Neural cell (in vitro differentiated cells): Measurements from ENCODE around the gene CNOT10. TPM values are rescaled to one million over a fixed set of nuclear protein-coding genes. Genes with fewer than 3 reads are reported as not detected.

Experiments
- H2AFZ ChIP-seq: fragments of 200-600, 300-800 bp; sonication (generic), shearing (Covaris generic); 2 replicates; pipeline ENCODE4 v1.6.0; 2014; ENCODE audit warnings: low read depth, mild to moderate bottlenecking, antibody characterized with exemption, low read length, moderate library complexity
- H3F3A ChIP-seq: fragments of 200-600 bp; shearing (Covaris generic); 2 replicates; pipeline ENCODE4 v1.6.1; 2016; ENCODE audit warnings: mild to moderate bottlenecking, moderate library complexity, mixed read lengths, antibody characterized with exemption, low read length; ENCODE audit not compliant: insufficient read depth, poor library complexity, severe bottlenecking
- H3K27ac ChIP-seq: fragments of 200-600, 300-800 bp; sonication (generic), shearing (Covaris generic); 2 replicates; pipeline ENCODE4 v1.5.1; 2014; ENCODE audit warnings: mild to moderate bottlenecking, low read length, moderate library complexity
- H3K27me3 ChIP-seq: fragments of 300-800, 200-600 bp; sonication (generic), shearing (Covaris generic); 2 replicates; pipeline ENCODE4 v1.6.0; 2014; ENCODE audit warnings: mild to moderate bottlenecking, low read depth, low read length, moderate library complexity; ENCODE audit not compliant: insufficient read depth
- H3K36me3 ChIP-seq: fragments of 300-800, 200-600 bp; sonication (generic), shearing (Covaris generic); 2 replicates; pipeline ENCODE4 v1.5.1; 2014; ENCODE audit warnings: mild to moderate bottlenecking, antibody characterized with exemption, low read length, moderate library complexity; ENCODE audit not compliant: insufficient read depth
- H3K4me2 ChIP-seq: fragments of 300-800, 200-600 bp; sonication (generic), shearing (Covaris generic); 2 replicates; pipeline ENCODE4 v1.6.0; 2014; ENCODE audit warnings: mild to moderate bottlenecking, low read length
- H3K4me3 ChIP-seq: fragments of 300-800, 200-600 bp; sonication (generic), shearing (Covaris generic); 2 replicates; pipeline ENCODE4 v1.5.1; 2014; ENCODE audit warnings: mild to moderate bottlenecking, low read length, moderate library complexity
- H3K79me2 ChIP-seq: fragments of 200-600 bp; shearing (Covaris generic); replicated peaks from 2 replicates; pipeline ENCODE4 v1.6.0; 2014; ENCODE audit warnings: mild to moderate bottlenecking, low read length, moderate library complexity; ENCODE audit not compliant: insufficient read depth
- H3K9ac ChIP-seq: fragments of 300-800, 200-600 bp; sonication (generic), shearing (Covaris generic); 2 replicates; pipeline ENCODE4 v1.6.1; 2016; ENCODE audit warnings: mild to moderate bottlenecking, low read length, mixed read lengths
- H3K9me2 ChIP-seq: fragments of 200-600 bp; shearing (Covaris generic); 2 replicates; pipeline ENCODE4 v1.6.1; 2016; ENCODE audit warnings: mild to moderate bottlenecking, low read length, mixed read lengths; ENCODE audit not compliant: insufficient read depth
- H3K9me3 ChIP-seq: fragments of 200-600, 300-800 bp; sonication (generic), shearing (Covaris generic); 2 replicates; pipeline ENCODE4 v1.6.1; 2016; ENCODE audit warnings: mild to moderate bottlenecking, mixed run types, low read length, moderate library complexity, mixed read lengths
- H4K20me1 ChIP-seq: fragments of 200-600 bp; shearing (Covaris generic); 2 replicates; pipeline ENCODE4 v1.6.1; 2016; ENCODE audit warnings: mild to moderate bottlenecking, mixed run types; ENCODE audit not compliant: insufficient read depth
- CTCF ChIP-seq: fragments of 450-650 bp; IDR thresholded peaks from 2 replicates; pipeline ENCODE4 v1.5.1; 2014; ENCODE audit warnings: antibody characterized with exemption, mild to moderate bottlenecking, moderate library complexity; ENCODE audit not compliant: poor library complexity, severe bottlenecking
- EP300 ChIP-seq: fragments of 450-650 bp; conservative IDR thresholded peaks from 2 replicates; pipeline ENCODE4 v1.6.1; 2014; ENCODE audit warnings: antibody characterized with exemption, mild to moderate bottlenecking, moderate library complexity; ENCODE audit not compliant: poor library complexity, severe bottlenecking
- EZH2 ChIP-seq: fragments of 200-600, 300-800 bp; shearing (Covaris generic), sonication (generic); IDR thresholded peaks from 2 replicates; pipeline ENCODE4 v1.6.1; 2014; ENCODE audit warnings: antibody characterized with exemption, low read length, borderline replicate concordance, mild to moderate bottlenecking; ENCODE audit not compliant: insufficient read depth, poor library complexity, severe bottlenecking
- MXI1 ChIP-seq: fragments of 450-650 bp; conservative IDR thresholded peaks from 2 replicates; pipeline ENCODE4 v1.6.1; 2014; ENCODE audit warnings: antibody characterized with exemption, mild to moderate bottlenecking; ENCODE audit not compliant: poor library complexity, severe bottlenecking
- POLR2AphosphoS5 ChIP-seq: IDR thresholded peaks from 2 replicates; pipeline ENCODE4 v1.6.1; 2012
- RAD21 ChIP-seq: fragments of 450-650 bp; conservative IDR thresholded peaks from 2 replicates; pipeline ENCODE4 v1.6.1; 2014; ENCODE audit warnings: antibody characterized with exemption, mild to moderate bottlenecking, moderate library complexity
- REST ChIP-seq: IDR thresholded peaks from 2 replicates; pipeline ENCODE4 v1.6.1; 2012; ENCODE audit warnings: borderline replicate concordance
- SMC3 ChIP-seq: fragments of 450-650 bp; conservative IDR thresholded peaks from 2 replicates; pipeline ENCODE4 v1.6.1; 2014; ENCODE audit warnings: antibody characterized with exemption, mild to moderate bottlenecking, moderate library complexity; ENCODE audit not compliant: poor library complexity
- TAF1 ChIP-seq: IDR thresholded peaks from 2 replicates; pipeline ENCODE4 v1.6.1; 2012; ENCODE audit warnings: low read depth
- polyA plus RNA-seq: library from polyadenylated mRNA; depleted of rRNA; stranded (reverse); fragments of >200 nt; gene quantifications from 2 replicates; pipeline ENCODE4 v1.2.3, GENCODE V29; 2014

The CNOT10 gene
- polyA plus RNA-seq, 1 donor from 2014 or later: 53.8 TPM

GRCh38 chr3:32713181-32713580, 28.2 kb downstream of the CNOT10 start:
- no peak overlapping the region for H2AFZ ChIP-seq
- H3K9me3 ChIP-seq: no peaks in the 10 kb centered on the region
- H3K79me2 ChIP-seq: no peaks in the 10 kb centered on the region
- H3K4me3 ChIP-seq: no peak overlapping the region
- H3K27ac ChIP-seq: no peak overlapping the region
- no peak overlapping the region for H3K4me2 ChIP-seq
- TF ChIP-seq EP300 (no peak), MXI1 (no peak), REST (no peak), EZH2 (no peak), CTCF (no peak), TAF1 (no peak), RAD21 (no peak), POLR2AphosphoS5 (no peak), SMC3 (no peak)
- no peaks in the 10 kb centered on the region for H3F3A ChIP-seq
- no peaks in the 10 kb centered on the region for H4K20me1 ChIP-seq
- no peak overlapping the region for H3K9ac ChIP-seq
- H3K36me3 ChIP-seq: peaks cover 8% of the 10 kb centered on the region
- H3K9me2 ChIP-seq: no peaks in the 10 kb centered on the region
- no peaks in the 10 kb centered on the region for H3K27me3 ChIP-seq

GRCh38 chr3:32719335-32719734, 34.3 kb downstream of the CNOT10 start:
- H3K9ac ChIP-seq: no peak overlapping the region
- H3K79me2 ChIP-seq: no peaks in the 10 kb centered on the region
- no peaks in the 10 kb centered on the region for H3K9me3 ChIP-seq
- no peaks in the 10 kb centered on the region for H3K9me2 ChIP-seq
- H3F3A ChIP-seq: no peaks in the 10 kb centered on the region
- no peak overlapping the region for H3K4me3 ChIP-seq
- no peak overlapping the region for H3K4me2 ChIP-seq
- no peaks in the 10 kb centered on the region for H3K36me3 ChIP-seq
- H3K27ac ChIP-seq: no peak overlapping the region
- TF ChIP-seq SMC3 (no peak), POLR2AphosphoS5 (no peak), EZH2 (no peak), EP300 (no peak), CTCF (no peak), TAF1 (no peak), REST (no peak), MXI1 (no peak), RAD21 (no peak)
- H3K27me3 ChIP-seq: no peaks in the 10 kb centered on the region
- H2AFZ ChIP-seq: no peak overlapping the region
- H4K20me1 ChIP-seq: no peaks in the 10 kb centered on the region
